ENCODE measurements around the gene IQSEC3.
"Not testable (repeated sequence)": the region's sequence is repeated elsewhere in the genome, so short reads cannot be mapped to it uniquely, and the experiment has no call there.

The IQSEC3 gene

GRCh38 chr12:215116-215515 lies 148.5 kb downstream of the IQSEC3 start:
- Histone ChIP-seq H3K9me3 (ENCODE audit: control extremely low read depth in 1 of 5, control insufficient read depth in 4 of 5, insufficient read depth in 2 of 5, low read depth in 1 of 5, low read length in 4 of 5) (no peaks in the 10 kb centered on the region), H3K4me3 (ENCODE audit: control insufficient read depth in 1 of 7, extremely low read depth in 1 of 7, insufficient read depth in 4 of 7, low read depth in 2 of 7, low read length in 6 of 7) (no peak overlapping the region), H3K4me1 (ENCODE audit: control extremely low read depth in 1 of 4, control insufficient read depth in 4 of 4, insufficient read depth in 4 of 4, low read length in 3 of 4) (peaks cover 0 to 22% (median 12%) of the 10 kb centered on the region in 4 experiments), H3K27me3 (replicated peaks in 2 of 5; ENCODE audit: control insufficient read depth in 4 of 5, insufficient read depth in 5 of 5, low read length in 4 of 5) (peaks cover 0 to 19% (median 7%) of the 10 kb centered on the region in 5 experiments), H3K27ac (ENCODE audit: insufficient read depth in 1 of 2, low read depth in 1 of 2, low read length in 2 of 2, poor library complexity in 1 of 2, severe bottlenecking in 2 of 2) (no peak overlapping the region), H3K36me3 (ENCODE audit: control insufficient read depth in 4 of 4, insufficient read depth in 4 of 4, low read length in 3 of 4) (no peaks in the 10 kb centered on the region)
- CTCF ChIA-PET = interaction anchor here (2.1 kb wide), 1 partner anchor 24 kb away, joined by 7 read pairs; no protein-coding TSS in a partner anchor
- POLR2A ChIA-PET = no interaction called here
- DNase-seq = no peak
- 95% methylated on average over 6 of the region's 6 CpGs for WGBS (ENCODE audit: insufficient coverage)

GRCh38 chr12:217029-217428 lies 150.5 kb downstream of the IQSEC3 start:
- H3K4me3 ChIP-seq (ENCODE audit: control insufficient read depth in 1 of 7, extremely low read depth in 1 of 7, insufficient read depth in 4 of 7, low read depth in 2 of 7, low read length in 6 of 7); H3K27ac ChIP-seq (ENCODE audit: insufficient read depth in 1 of 2, low read depth in 1 of 2, low read length in 2 of 2, poor library complexity in 1 of 2, severe bottlenecking in 2 of 2); DNase-seq; POLR2A ChIA-PET; H3K9me3 ChIP-seq (ENCODE audit: control extremely low read depth in 1 of 5, control insufficient read depth in 4 of 5, insufficient read depth in 2 of 5, low read depth in 1 of 5, low read length in 4 of 5); H3K36me3 ChIP-seq (ENCODE audit: control insufficient read depth in 4 of 4, insufficient read depth in 4 of 4, low read length in 3 of 4): not testable (repeated sequence)
- H3K4me1 ChIP-seq (ENCODE audit: control extremely low read depth in 1 of 4, control insufficient read depth in 4 of 4, insufficient read depth in 4 of 4, low read length in 3 of 4) = peaks cover 0 to 22% (median 13%) of the 10 kb centered on the region in 4 experiments
- CTCF ChIA-PET = interaction anchor here (1.4 to 4.7 kb wide), 2 partner anchors 11 to 14 kb away, joined by 3 to 28 read pairs; no protein-coding TSS in a partner anchor
- H3K27me3 ChIP-seq (replicated peaks in 2 of 5; ENCODE audit: control insufficient read depth in 4 of 5, insufficient read depth in 5 of 5, low read length in 4 of 5) = peaks cover 0 to 19% (median 7%) of the 10 kb centered on the region in 5 experiments
- 100% methylated on average over 3 of the region's 6 CpGs for WGBS (ENCODE audit: insufficient coverage)

GRCh38 chr12:218221-218620 lies 151.7 kb downstream of the IQSEC3 start:
- peaks cover 0 to 11% (median 5%) of the 10 kb centered on the region in 4 experiments for H3K4me1 ChIP-seq (ENCODE audit: control extremely low read depth in 1 of 4, control insufficient read depth in 4 of 4, insufficient read depth in 4 of 4, low read length in 3 of 4)
- 98% methylated on average over 5 of the region's 5 CpGs for WGBS (ENCODE audit: insufficient coverage)
- H3K27me3 ChIP-seq (replicated peaks in 2 of 5; ENCODE audit: control insufficient read depth in 4 of 5, insufficient read depth in 5 of 5, low read length in 4 of 5) = peaks cover 0 to 11% (median 3%) of the 10 kb centered on the region in 5 experiments
- CTCF ChIA-PET = interaction anchor here (0.9 to 4.8 kb wide), 6 partner anchors 7 to 65 kb away, joined by 3 to 31 read pairs (median 9); partner anchors contain the start of gene SLC6A12
- H3K9me3 ChIP-seq (ENCODE audit: control extremely low read depth in 1 of 5, control insufficient read depth in 4 of 5, insufficient read depth in 2 of 5, low read depth in 1 of 5, low read length in 4 of 5) = no peaks in the 10 kb centered on the region
- POLR2A ChIA-PET = no interaction called here
- H3K4me3 ChIP-seq (ENCODE audit: control insufficient read depth in 1 of 7, extremely low read depth in 1 of 7, insufficient read depth in 4 of 7, low read depth in 2 of 7, low read length in 6 of 7) = no peak overlapping the region
- no peaks in the 10 kb centered on the region for H3K36me3 ChIP-seq (ENCODE audit: control insufficient read depth in 4 of 4, insufficient read depth in 4 of 4, low read length in 3 of 4)
- DNase-seq = no peak
- no peak overlapping the region for H3K27ac ChIP-seq (ENCODE audit: insufficient read depth in 1 of 2, low read depth in 1 of 2, low read length in 2 of 2, poor library complexity in 1 of 2, severe bottlenecking in 2 of 2)

- Histone ChIP-seq H3K9me3 (ENCODE audit: control extremely low read depth in 1 of 5, control insufficient read depth in 4 of 5, insufficient read depth in 2 of 5, low read depth in 1 of 5, low read length in 4 of 5) (no peaks in the 10 kb centered on the region), H3K27me3 (replicated peaks in 2 of 5; ENCODE audit: control insufficient read depth in 4 of 5, insufficient read depth in 5 of 5, low read length in 4 of 5) (peaks cover 0 to 4% (median 3%) of the 10 kb centered on the region in 5 experiments), H3K36me3 (ENCODE audit: control insufficient read depth in 4 of 4, insufficient read depth in 4 of 4, low read length in 3 of 4) (no peaks in the 10 kb centered on the region), H3K4me3 (ENCODE audit: control insufficient read depth in 1 of 7, extremely low read depth in 1 of 7, insufficient read depth in 4 of 7, low read depth in 2 of 7, low read length in 6 of 7) (no peak overlapping the region), H3K4me1 (ENCODE audit: control extremely low read depth in 1 of 4, control insufficient read depth in 4 of 4, insufficient read depth in 4 of 4, low read length in 3 of 4) (peaks cover 0 to 7% (median 3%) of the 10 kb centered on the region in 4 experiments), H3K27ac (ENCODE audit: insufficient read depth in 1 of 2, low read depth in 1 of 2, low read length in 2 of 2, poor library complexity in 1 of 2, severe bottlenecking in 2 of 2) (no peak overlapping the region)
- no peak for DNase-seq
- 96% methylated on average over 29 of the region's 30 CpGs for WGBS (ENCODE audit: insufficient coverage)
- ChIA-PET POLR2A (interaction anchor here (1.2 kb wide), 1 partner anchor 47 kb away, joined by 3 read pairs; no protein-coding TSS in a partner anchor), CTCF (interaction anchor here (0.7 to 4.8 kb wide), 20 partner anchors 8 to 165 kb away, joined by 3 to 31 read pairs (median 4); partner anchors contain the start of genes SLC6A12 and SLC6A13)
These were observed 152.4 kb downstream of the IQSEC3 start for GRCh38 chr12:218728-219590.

- H3K9me3 ChIP-seq (ENCODE audit: control extremely low read depth in 1 of 5, control insufficient read depth in 4 of 5, insufficient read depth in 2 of 5, low read depth in 1 of 5, low read length in 4 of 5) = no peaks in the 10 kb centered on the region
- 5% methylated on average over 9 of the region's 17 CpGs for WGBS (ENCODE audit: insufficient coverage)
- no peak overlapping the region for H3K27ac ChIP-seq (ENCODE audit: insufficient read depth in 1 of 2, low read depth in 1 of 2, low read length in 2 of 2, poor library complexity in 1 of 2, severe bottlenecking in 2 of 2)
- no peaks in the 10 kb centered on the region for H3K36me3 ChIP-seq (ENCODE audit: control insufficient read depth in 4 of 4, insufficient read depth in 4 of 4, low read length in 3 of 4)
- no peaks in the 10 kb centered on the region for H3K27me3 ChIP-seq (replicated peaks in 2 of 5; ENCODE audit: control insufficient read depth in 4 of 5, insufficient read depth in 5 of 5, low read length in 4 of 5)
- DNase-seq = peak; percentile 85 to 91 (median 91)
- ChIA-PET POLR2A (interaction anchor here (1.2 kb wide), 1 partner anchor 48 kb away, joined by 3 read pairs; no protein-coding TSS in a partner anchor), CTCF (interaction anchor here (0.6 to 4.8 kb wide), 23 partner anchors 8 to 166 kb away, joined by 3 to 31 read pairs (median 4); partner anchors contain the start of genes SLC6A12 and SLC6A13)
- peaks cover 0 to 7% (median 2%) of the 10 kb centered on the region in 4 experiments for H3K4me1 ChIP-seq (ENCODE audit: control extremely low read depth in 1 of 4, control insufficient read depth in 4 of 4, insufficient read depth in 4 of 4, low read length in 3 of 4)
- H3K4me3 ChIP-seq (ENCODE audit: control insufficient read depth in 1 of 7, extremely low read depth in 1 of 7, insufficient read depth in 4 of 7, low read depth in 2 of 7, low read length in 6 of 7) = peak overlapping the region in 4 of 7 experiments; percentile 3 to 44 (median 23)
These were observed 153.4 kb downstream of the IQSEC3 start for GRCh38 chr12:219891-220352.

- H3K4me3 ChIP-seq (ENCODE audit: control insufficient read depth in 1 of 7, extremely low read depth in 1 of 7, insufficient read depth in 4 of 7, low read depth in 2 of 7, low read length in 6 of 7) = peak overlapping the region in 1 of 7 experiments; percentile 44
- DNase-seq = no peak
- H3K36me3 ChIP-seq (ENCODE audit: control insufficient read depth in 4 of 4, insufficient read depth in 4 of 4, low read length in 3 of 4) = no peaks in the 10 kb centered on the region
- 92% methylated on average over 2 of the region's 6 CpGs for WGBS (ENCODE audit: insufficient coverage)
- no peaks in the 10 kb centered on the region for H3K9me3 ChIP-seq (ENCODE audit: control extremely low read depth in 1 of 5, control insufficient read depth in 4 of 5, insufficient read depth in 2 of 5, low read depth in 1 of 5, low read length in 4 of 5)
- no peaks in the 10 kb centered on the region for H3K27me3 ChIP-seq (replicated peaks in 2 of 5; ENCODE audit: control insufficient read depth in 4 of 5, insufficient read depth in 5 of 5, low read length in 4 of 5)
- peaks cover 0 to 7% (median 2%) of the 10 kb centered on the region in 4 experiments for H3K4me1 ChIP-seq (ENCODE audit: control extremely low read depth in 1 of 4, control insufficient read depth in 4 of 4, insufficient read depth in 4 of 4, low read length in 3 of 4)
- H3K27ac ChIP-seq (ENCODE audit: insufficient read depth in 1 of 2, low read depth in 1 of 2, low read length in 2 of 2, poor library complexity in 1 of 2, severe bottlenecking in 2 of 2) = no peak overlapping the region
- CTCF ChIA-PET = interaction anchor here (0.5 to 4.8 kb wide), 20 partner anchors 7 to 141 kb away, joined by 3 to 31 read pairs (median 5); partner anchors contain the start of genes SLC6A12 and SLC6A13
- POLR2A ChIA-PET = no interaction called here
These were observed 153.9 kb downstream of the IQSEC3 start for GRCh38 chr12:220491-220890.

Data from common myeloid progenitor, CD34-positive (primary cell).